UCSD-AML1 (cell line): ENCODE measurements around the gene COL8A1.
"Not testable (repeated sequence)": the region's sequence is repeated elsewhere in the genome, so short reads cannot be mapped to it uniquely, and the experiment has no call there.

ENCODE experiments used
- DNase-seq: peaks from one replicate; lab custom pipeline; 2025; ENCODE audit not compliant: unreplicated experiment; lab: John Stamatoyannopoulos, UW

The COL8A1 gene

GRCh38 chr3:99836681-99837080 lies 198.3 kb downstream of the COL8A1 start:
- no peak for DNase-seq

GRCh38 chr3:99837715-99838114 lies 199.3 kb downstream of the COL8A1 start:
- no peak for DNase-seq

DNA sequence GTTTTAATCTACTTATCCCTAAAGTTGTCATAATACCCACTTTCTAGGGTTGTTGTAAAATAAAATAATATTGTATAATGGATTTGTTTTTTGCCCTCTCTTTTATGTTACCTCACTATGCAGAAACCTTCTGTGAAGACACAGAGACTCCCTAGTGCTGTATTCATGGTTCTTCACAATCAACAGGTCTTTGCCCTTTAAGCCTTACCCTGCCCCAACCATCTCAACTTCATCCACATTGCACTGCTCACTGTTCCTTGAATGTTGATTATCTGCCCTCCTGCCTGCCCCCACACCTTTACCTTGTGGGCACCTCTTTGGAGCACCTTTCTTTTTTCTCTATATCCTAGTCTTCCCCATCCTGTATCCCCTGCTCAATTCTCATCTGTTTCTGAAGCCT lies 200.4 kb downstream of the COL8A1 start:
- no peak for DNase-seq

DNA sequence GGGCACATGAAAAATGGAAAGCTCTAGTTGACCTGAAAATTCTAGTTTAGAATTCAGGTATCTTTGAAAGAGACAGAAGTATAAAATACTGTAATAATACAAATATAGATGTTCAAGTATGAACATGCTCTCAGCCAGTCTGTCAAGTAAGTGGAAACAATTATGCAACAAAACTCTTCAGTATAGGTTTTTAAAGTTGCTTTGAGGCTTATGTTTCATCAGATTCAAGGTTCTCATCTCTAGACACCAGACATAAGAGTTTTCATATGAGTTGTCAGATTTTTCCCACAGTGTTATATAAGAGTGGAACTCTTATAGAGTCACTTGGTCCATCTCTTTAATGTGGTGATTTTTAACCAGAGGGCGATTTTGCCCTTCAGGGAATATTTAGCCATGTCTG lies 201.2 kb downstream of the COL8A1 start:
- no peak for DNase-seq

DNA sequence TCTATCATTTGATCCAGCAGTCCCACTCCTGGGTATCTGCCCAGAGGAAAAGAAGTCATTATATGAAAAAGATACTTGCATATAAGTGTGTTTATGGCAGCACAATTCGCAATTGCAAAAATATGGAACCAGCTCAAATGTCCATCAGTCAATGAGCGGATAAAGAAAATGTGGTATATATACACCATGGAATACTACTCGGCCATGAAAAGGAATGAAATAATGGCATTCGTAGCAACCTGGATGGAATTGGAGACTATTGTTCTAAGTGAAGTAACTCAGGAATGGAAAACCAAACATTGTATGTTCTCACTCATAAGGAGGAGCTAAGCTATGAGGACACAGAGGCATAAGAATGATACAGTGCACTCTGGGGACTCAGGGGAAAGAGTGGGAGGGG lies 203.6 kb downstream of the COL8A1 start:
- DNase-seq: not testable (repeated sequence)

DNA sequence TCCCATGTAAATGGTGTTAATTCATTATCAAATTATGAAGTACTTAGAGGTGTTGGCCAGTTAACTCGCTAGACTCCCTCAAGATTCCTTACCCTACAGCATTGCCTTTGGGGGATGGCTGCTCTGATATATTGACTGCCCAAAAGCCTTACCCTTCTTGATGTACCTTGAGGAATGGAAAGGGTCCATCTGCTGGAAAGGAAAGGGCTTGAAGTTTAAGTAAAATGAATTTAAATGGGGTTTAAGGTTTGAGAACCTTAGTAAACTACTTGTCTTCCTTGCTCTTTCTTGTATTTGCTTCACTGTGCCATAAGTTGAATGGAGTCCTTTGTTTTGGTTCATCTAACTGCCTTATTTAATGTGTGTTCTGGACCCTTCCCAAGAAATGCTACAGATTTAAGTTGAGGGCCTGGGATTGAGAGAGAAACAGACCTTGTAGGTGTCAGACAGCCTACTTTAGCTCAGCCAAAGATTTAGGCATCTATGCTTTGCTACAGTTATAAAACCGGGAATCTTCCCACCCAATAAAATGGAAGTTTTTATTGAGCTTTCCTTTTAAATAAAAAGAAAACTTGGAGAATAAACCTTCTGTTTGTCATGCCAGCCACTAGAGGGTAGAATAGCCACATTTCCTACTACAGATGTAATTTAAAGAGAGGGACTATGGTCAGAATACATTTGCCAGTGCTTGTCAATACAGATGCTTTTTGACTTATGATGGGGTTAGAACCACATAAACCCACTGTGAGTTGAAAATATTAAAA lies 204.6 kb downstream of the COL8A1 start:
- DNase-seq: no peak

DNA sequence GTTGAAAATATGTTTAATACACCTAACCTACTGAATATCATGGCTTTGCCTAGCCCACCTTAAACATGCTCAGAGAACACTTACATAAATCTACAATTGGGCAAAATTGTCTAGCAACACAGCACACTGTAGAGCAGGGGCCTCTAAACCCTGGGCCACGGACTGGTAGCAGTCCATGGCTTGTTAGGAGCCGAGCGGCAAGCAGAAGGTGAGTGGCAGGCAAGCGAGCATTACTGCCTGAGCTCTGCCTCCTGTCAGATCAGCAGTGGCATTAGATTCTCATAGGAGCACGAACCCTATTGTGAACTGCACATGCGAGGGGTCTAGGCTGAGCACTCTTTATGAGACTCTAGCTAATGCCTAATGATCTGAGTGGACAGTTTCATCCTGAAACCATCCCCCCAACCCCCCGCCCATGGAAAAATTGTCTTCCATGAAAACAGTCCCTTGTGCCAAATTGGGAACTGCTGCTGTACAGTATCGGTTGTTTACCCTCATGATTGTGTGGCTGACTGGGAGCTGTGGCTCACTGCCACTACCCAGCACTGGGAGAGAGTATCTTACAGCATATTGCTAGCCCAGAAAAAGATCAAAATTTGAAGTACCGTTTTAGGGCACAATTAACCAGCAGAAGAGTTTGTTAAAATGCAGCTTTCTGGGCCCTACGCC lies 205.3 kb downstream of the COL8A1 start:
- no peak for DNase-seq

DNA sequence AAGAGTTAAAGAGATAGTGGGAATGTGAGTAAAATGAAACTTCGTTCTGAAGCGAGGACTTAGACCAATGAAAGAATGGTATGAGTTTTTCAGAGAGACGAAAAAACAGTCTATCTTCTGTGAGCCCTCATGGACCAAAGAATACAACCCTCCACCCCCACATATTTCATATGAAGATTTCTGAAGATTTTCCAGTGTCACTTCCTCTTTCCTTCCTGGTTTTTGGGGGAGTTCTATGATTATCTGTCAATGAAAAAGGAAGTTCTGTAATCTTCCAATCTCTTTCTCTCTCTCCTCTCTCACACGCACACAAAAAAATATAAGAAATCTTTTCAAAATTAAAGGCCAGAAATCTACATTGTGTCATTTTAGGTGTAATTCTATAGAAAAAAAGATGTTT lies 206.9 kb downstream of the COL8A1 start:
- DNase-seq: no peak

GRCh38 chr3:99845999-99846398 lies 207.6 kb downstream of the COL8A1 start:
- no peak for DNase-seq

- no peak for DNase-seq
These were observed 208.2 kb downstream of the COL8A1 start for GRCh38 chr3:99846477-99847160.

GRCh38 chr3:99848433-99848832 lies 210.0 kb downstream of the COL8A1 start:
- no peak for DNase-seq
